Left ventricle myocardium superior (tissue), 1 donor: ENCODE data around the gene SRRM4. TPM values are rescaled to one million over a fixed set of nuclear protein-coding genes. Genes with fewer than 3 reads are reported as not detected.
"Not testable (repeated sequence)": the region's sequence is repeated elsewhere in the genome, so short reads cannot be mapped to it uniquely, and the experiment has no call there.

Experiments used
- ATAC-seq: fragments of 200-7000 bp; cut with Tn5 transposase; one replicate; pipeline ENCODE4 v1.9.1; 2020; ENCODE audit warnings: mild to moderate bottlenecking, moderate library complexity
- DNase-seq: peaks from one replicate; pipeline ENCODE4 v3.0.0-alpha.2; 2020
- intact Hi-C: fragments of 100-400 bp; cut with micrococcal nuclease; formaldehyde crosslinking; loops from one replicate; pipeline ENCODE4 v1.11.0; 2022
- total RNA-seq: library from RNA; stranded (reverse); fragmentation: NEBNext Ultra II Directional; extraction: Animal tissue kit (Norgen Biotek cat#: 25700); gene quantifications from one replicate; pipeline ENCODE4 v1.2.1, GENCODE V29; 2021
- donor health status: DM: no; HTN: yes; CAD: no; lungs with severe emphysema.

Gene SRRM4
- total RNA-seq, 1 donor from 2014 or later = 0.42 TPM

DNA sequence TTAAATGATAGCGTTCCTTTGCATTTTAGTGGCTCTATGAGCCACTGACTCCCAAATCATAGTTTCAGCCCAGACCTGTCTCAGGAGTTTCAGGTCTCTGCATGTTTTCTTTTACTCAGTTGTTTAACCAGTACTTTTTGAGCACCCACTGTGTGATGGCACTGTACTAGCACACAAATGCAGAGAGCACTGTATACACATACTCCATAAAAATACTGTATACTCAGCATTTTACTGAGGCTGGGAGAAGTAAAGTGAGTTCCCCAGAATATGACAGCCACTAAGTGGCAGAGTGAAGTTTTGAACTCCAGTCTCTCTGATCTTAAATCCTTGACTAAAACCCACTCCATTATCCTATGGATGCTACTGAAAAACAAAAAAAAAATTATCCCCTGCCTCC is 121.4 kb downstream of the SRRM4 start:
- intact Hi-C loops = no loop called here
- ATAC-seq = no peak
- DNase-seq = no peak

DNA sequence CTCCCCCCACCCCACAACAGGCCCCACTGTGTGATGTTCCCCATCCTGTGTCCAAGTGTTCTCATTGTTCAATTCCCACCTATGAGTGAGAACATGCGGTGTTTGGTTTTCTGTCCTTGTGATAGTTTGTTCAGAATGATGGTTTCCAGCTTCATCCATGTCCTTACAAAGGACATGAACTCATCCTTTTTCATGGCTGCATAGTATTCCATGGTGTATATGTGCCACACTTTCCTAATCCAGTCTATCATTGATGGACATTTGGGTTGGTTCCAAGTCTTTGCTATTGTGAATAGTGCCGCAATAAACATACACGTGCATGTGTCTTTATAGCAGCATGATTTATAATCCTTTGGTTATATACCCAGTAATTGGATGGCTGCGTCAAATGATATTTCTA is 123.6 kb downstream of the SRRM4 start:
- DNase-seq, ATAC-seq, intact Hi-C loops: not testable (repeated sequence)

- intact Hi-C loops = no loop called here
- DNase-seq (no peak), ATAC-seq (no peak)
Observed at GRCh38 chr12:119113496-119113986, 132.2 kb downstream of the SRRM4 start.

- no peak for ATAC-seq
- no peak for DNase-seq
- intact Hi-C loops = loop anchor here (2.0 kb wide), 1 partner anchor 299 kb away; no protein-coding TSS in a partner anchor
Observed at GRCh38 chr12:119114294-119114693, 133.0 kb downstream of the SRRM4 start.

GRCh38 chr12:119115296-119115905 is 134.1 kb downstream of the SRRM4 start:
- ATAC-seq = peak; percentile 44
- DNase-seq = no peak
- intact Hi-C loops = loop anchor here (2.0 kb wide), 1 partner anchor 297 kb away; no protein-coding TSS in a partner anchor

GRCh38 chr12:119117936-119118335 is 136.6 kb downstream of the SRRM4 start:
- intact Hi-C loops = no loop called here
- DNase-seq = no peak
- ATAC-seq = peak; percentile 19

DNA sequence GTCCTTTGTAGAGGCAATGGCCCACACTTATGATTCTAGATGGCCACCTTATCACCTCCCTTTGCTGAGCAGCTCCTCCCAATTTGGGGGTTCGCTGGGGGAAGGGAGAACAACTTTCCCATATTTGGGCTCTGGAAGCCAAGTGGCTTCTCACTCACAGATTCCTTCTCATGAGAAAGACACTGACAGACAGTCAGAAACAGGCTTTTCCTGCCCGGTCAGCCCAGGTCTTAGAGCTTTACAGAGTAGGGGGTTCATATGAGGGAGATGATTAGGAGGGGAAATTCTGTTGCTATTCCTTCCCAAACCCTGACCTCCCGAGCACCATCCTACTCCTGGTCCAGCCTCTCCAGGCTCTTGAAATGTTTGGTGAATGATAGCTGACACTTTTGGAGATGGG is 137.3 kb downstream of the SRRM4 start:
- no peak for DNase-seq
- intact Hi-C loops = no loop called here
- ATAC-seq = no peak

DNA sequence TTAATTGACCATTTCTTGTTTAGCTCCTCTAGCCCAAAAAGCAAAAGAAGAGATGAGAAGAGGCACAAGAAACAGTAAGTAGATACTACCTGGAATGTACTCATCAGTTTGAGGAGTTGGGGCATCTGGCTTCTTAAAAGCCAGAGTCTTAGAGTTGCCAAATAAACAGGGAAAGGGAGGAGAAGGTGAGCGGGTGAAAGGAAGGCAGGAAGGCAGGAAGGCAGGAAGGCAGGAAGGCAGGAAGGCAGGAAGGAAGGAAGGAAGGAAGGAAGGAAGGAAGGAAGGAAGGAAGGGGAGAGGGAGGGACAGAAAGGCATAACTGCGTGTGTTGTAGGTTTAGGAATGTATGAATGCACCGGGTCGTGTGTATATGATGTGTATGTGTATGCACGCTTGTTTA is 140.7 kb downstream of the SRRM4 start:
- intact Hi-C loops = no loop called here
- DNase-seq = no peak
- no peak for ATAC-seq

DNA sequence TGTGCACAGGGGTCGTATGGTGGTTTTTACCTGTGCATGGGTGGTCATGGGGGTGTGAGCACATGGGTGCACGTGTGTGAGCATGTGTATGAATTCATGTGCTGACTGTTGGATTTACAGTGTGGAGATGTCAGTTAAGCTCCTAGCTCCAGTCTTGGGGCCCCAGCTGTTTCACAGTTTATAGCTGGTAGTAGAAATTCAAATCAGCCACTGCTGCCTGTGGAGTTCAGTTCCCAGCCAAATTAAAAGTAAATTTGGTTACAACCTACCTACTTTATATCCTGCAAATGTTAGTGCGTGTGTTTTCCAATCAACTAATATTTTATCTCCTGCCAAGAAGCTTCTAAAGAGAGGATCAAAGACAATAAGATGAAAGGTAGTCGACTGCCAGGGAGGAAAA is 141.4 kb downstream of the SRRM4 start:
- intact Hi-C loops = no loop called here
- no peak for DNase-seq
- no peak for ATAC-seq

- intact Hi-C loops = no loop called here
- DNase-seq (no peak), ATAC-seq (no peak)
Observed at GRCh38 chr12:119128527-119128926, 147.2 kb downstream of the SRRM4 start.

DNA sequence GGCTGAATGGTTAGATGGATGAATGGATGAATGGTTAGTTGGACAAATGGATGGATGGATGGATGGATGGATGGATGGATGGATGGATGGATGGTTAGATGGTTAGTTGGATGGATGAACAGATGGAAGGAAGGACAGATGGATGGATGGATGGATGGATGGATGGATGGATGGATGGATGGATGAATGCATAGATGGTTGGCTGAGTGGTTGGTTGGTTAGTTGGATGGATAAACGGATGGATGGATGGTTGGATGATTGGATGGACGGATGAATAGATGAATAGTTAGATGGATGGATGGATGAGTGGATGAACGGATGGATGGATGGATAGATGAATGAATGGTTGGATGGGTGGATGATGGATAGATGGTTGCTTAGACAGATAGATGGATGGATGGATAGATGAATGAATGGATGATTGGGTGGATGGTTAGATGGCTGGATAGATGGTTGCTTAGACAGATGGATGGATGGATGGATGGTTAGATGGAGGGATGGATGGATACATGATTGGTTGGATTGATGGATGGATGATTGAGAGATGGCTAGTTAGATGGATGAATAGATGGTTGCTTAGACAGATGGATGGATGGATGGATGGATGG is 148.6 kb downstream of the SRRM4 start:
- ATAC-seq (no peak), DNase-seq (no peak)
- intact Hi-C loops = no loop called here

DNA sequence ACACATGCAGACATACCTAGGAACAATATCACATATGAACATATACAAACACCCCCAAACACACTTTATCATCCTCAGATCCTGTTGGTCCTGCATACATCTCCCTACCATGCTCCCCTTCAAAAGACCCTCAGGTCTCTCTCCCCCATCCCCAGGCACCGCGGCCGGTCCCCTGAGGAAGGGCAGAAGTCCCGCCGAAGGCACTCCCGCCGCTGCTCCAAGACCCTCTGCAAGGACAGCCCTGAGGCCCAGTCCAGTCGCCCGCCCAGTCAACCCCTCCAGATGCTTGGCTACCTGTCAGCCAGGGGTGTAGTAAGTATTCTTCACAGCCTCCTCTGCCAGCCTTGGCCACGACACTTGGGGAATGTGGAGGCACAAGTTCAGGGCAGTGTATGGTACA is 149.2 kb downstream of the SRRM4 start:
- intact Hi-C loops = no loop called here
- no peak for DNase-seq
- ATAC-seq = no peak

- DNase-seq (no peak), ATAC-seq (no peak)
- intact Hi-C loops = no loop called here
Observed at GRCh38 chr12:119134284-119135072, 153.1 kb downstream of the SRRM4 start.

GRCh38 chr12:119136811-119137410 is 155.6 kb downstream of the SRRM4 start:
- no peak for ATAC-seq
- intact Hi-C loops = no loop called here
- DNase-seq = no peak

- DNase-seq = no peak
- intact Hi-C loops = no loop called here
- no peak for ATAC-seq
Observed at GRCh38 chr12:119139448-119139847, 158.1 kb downstream of the SRRM4 start.

GRCh38 chr12:119145367-119145766 is 164.0 kb downstream of the SRRM4 start:
- intact Hi-C loops = no loop called here
- ATAC-seq (no peak), DNase-seq (no peak)

DNA sequence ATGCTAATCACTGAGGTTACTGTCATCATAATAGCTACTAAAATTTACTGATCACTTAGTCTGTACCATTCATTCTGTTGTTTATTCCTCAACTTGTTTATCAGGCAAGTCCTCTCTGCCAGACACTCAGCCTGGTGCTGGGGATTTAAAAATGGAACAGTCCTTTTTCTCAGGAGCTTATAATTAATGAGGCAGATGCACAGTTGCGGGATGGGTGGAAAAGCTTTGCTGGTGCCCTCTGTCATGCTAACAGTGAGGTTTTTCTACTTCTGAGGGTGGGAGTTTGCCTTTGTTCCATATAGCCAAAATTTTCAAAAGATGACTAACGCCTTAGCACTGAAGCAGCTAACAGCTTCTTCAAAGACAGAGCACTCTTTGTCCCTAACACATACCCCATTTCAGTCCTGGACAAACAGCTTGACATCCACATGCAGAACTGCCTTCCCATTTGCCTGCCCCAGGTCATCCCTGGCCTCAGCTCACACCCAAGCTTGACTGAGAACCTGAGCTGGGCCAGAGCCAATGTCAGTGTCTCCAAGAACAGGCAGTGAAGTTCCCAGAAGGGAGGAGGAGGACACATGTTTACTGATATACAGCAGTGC is 166.6 kb downstream of the SRRM4 start:
- intact Hi-C loops = no loop called here
- peak; percentile 44 for ATAC-seq

GRCh38 chr12:119149270-119149669 is 167.9 kb downstream of the SRRM4 start:
- no peak for DNase-seq
- ATAC-seq = peak; percentile 42

More for the DNA sequence above, 166.6 kb downstream of the SRRM4 start:
- no peak for DNase-seq

GRCh38 chr12:119151445-119152026 is 170.2 kb downstream of the SRRM4 start:
- DNase-seq = no peak
- no peak for ATAC-seq
- intact Hi-C loops = no loop called here

More at GRCh38 chr12:119149270-119149669, 167.9 kb downstream of the SRRM4 start:
- intact Hi-C loops = no loop called here
